ENCODE results near the gene KIF13A.

DNA sequence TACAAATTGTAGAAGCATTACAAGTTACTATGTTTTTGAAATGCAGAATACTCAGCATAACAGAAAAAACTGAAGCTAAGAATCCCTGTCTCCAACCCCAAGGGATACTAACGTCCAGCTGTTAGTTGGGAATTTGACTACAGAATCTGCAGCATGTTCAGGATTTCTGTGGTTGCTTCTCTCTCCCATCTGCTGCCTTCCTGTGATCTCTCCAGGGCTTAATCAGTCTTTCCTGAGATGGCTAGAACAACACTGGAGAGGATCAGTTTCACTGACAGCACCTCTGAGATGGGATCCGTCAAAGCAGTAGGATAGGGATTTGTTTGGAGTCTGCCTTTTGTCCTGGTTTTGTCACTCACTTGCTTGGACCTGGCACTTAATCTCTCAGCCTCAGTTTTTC lies 207.4 kb downstream of the KIF13A start:
- TF ChIP-seq POLR2AphosphoS5 (IDR thresholded peaks at IDR 0.05; ENCODE audit: borderline replicate concordance, low read depth, low read length) = no peak
- no peak for TF ChIP-seq EZH2 (IDR thresholded peaks at IDR 0.05)
- TF ChIP-seq FOXP2 (optimal IDR thresholded peaks at IDR 0.05; ENCODE audit: control extremely low read depth, extremely low read length, insufficient read depth) = no peak

Measured in SK-N-MC (cell line).